GM21529 (cell line): ENCODE measurements around the gene ABHD12.
"Not testable (repeated sequence)": the region's sequence is repeated elsewhere in the genome, so short reads cannot be mapped to it uniquely, and the experiment has no call there.

Experiments
- ATAC-seq: cut with Tn5 transposase; IDR thresholded peaks from one replicate; pipeline ENCODE4 v1.9.1; 2021; ENCODE audit not compliant: unreplicated experiment

Gene ABHD12

DNA sequence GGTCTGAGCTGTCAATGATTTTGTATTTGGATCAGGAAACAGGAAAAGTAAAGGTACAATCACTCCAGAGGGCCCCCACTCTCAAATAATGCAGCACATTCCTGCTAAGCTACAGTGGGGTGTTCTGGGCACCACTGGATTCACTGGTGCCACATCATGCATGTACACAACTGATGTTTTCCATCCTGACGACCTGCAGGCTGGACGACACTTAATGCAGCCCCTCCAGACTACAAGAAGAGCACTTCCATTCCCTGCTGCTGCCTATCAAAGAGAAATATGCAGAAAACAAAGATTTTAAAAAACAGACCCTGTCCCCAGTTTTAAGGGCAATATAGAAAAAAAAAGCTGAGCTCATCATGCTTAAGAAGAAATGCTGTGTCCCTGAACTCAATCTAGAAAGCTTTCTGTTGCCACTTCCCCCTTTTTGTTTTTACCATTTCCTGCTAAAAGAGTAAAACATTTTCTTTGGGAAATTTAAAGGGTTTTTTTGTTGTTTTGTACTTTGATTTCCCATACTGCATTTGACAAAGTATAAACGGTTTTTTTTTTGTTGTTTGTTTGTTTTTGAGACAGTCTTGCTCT lies 35.5 kb downstream of the ABHD12 start:
- no peak for ATAC-seq

DNA sequence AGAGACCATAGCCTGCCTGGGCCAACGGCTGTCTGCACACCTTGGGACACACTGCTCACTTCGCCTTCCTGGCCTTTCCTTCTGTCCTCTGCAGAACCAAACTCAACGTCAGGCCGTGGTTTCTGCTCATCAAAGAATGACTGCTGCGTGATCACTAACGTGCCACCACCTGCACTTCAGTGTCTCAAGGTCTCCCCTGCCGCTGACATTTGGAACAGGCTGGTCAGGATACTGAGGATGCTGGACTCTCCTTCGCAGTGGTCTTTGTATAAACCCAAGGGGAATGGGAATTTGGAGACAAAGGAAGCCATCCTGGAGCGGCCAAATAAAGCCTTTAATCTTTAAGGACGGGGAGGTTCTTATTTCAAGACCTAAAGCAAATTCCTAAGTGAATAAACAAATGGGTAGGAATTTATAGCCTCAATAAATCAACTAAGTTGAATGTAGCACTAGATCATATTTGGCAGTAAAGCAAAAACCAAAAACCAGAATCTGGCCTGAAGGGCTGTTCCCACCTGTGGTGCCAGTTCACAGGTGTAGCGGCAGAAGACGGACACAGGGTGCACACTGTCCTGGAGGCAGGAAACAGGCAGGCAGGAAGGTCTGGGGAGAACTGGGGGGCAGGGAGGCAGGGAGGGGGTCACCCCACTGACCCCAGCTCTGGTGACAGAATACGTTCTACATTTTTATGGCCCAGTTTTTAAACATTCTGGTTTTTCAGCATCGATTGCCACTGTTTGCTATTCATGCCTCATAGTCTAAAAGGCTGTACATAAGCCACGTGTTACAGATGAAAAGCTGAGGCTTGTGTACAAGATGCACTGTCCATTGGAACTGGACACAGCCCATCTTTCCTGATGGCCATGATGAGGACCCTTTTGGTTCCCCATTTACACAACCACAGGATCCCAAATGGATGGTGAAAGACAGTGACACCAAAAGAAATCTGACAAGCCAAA lies 36.6 kb downstream of the ABHD12 start:
- no peak for ATAC-seq

- no peak for ATAC-seq
These were observed 37.3 kb downstream of the ABHD12 start for GRCh38 chr20:25353353-25353746.

GRCh38 chr20:25352746-25353145 lies 37.9 kb downstream of the ABHD12 start:
- ATAC-seq, result no peak

DNA sequence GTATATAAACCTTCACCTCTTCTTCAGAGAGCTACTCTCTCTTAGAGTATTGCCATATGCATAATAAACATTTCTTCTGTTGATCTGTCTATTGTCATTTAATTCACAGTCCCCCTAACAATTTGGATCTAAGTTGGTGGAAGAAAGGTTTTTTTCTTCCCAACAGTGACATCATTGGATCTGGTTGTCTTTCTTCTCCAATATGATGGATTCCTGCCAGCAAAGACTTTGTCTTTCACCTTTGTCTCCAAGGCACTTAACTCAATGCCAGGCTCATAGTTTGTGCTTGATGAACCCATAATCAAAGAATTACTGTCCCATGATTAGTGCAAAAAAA lies 39.6 kb downstream of the ABHD12 start:
- no peak for ATAC-seq

- no peak for ATAC-seq
These were observed 44.3 kb downstream of the ABHD12 start for GRCh38 chr20:25346349-25346748.

GRCh38 chr20:25345721-25346120 lies 44.9 kb downstream of the ABHD12 start:
- ATAC-seq, result no peak

DNA sequence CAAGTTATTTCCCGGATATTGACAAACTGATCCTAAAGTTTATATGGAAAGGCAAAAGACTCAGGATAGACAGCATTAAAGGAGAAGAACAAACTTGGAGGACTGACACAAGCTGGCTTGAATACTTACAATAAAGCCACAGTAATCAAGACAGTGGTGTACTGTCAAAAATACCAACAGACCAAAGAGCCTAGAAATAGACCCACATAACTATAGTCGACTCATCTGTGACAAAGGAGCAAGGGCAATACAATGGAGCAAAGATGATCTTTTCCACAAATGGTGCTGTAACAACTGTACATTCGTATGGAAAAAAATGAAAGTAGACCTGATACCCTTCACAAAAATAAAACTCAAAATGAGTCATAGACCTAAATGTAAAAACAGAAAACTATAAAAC lies 46.0 kb downstream of the ABHD12 start:
- ATAC-seq, result no peak

GRCh38 chr20:25341716-25342680 lies 48.6 kb downstream of the ABHD12 start:
- no peak for ATAC-seq

GRCh38 chr20:25340380-25340779 lies 50.3 kb downstream of the ABHD12 start:
- no peak for ATAC-seq

GRCh38 chr20:25339608-25340007 lies 51.0 kb downstream of the ABHD12 start:
- no peak for ATAC-seq

DNA sequence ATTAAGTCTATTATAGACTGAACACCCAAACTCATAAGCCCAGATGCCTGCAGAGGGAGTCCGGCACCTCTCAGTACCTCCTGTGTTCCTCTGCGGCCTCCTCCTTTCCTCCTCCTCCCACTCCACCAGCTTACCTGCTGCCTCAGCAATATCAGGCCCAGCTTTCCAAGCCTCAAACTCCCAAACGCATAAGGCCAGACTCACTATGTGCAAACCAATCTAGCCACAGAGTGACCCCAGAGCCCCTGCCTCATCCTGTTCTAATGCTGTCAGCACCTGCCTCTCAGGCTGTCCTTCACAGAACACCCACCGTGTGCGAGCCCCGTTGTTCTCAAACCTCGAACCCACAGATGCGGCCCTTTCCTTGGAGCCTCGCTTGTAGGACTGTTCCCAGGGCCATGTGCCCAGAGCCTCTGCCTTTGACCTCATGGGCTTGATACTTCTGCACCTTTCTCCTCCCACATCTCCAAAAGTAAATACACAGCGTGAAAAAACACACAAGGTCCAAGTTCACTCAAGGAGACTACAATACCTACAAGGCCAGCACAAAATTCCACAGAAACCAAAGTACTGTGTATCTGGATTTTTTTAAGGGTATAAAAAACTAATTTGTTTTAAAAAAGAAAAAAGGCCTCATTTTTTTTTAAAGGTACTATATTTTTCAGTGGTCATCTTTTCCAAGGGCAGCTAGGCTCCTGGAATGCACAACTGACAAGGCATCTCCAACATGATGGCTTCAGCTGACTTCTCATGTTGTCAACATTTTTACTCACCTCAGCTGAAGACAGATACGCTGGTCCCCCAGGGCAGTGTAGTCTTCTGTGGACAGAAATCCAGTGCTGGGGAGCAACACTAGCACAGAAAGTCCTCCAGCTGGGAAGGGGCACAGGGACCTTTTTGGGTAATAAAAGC lies 52.3 kb downstream of the ABHD12 start:
- no peak for ATAC-seq

DNA sequence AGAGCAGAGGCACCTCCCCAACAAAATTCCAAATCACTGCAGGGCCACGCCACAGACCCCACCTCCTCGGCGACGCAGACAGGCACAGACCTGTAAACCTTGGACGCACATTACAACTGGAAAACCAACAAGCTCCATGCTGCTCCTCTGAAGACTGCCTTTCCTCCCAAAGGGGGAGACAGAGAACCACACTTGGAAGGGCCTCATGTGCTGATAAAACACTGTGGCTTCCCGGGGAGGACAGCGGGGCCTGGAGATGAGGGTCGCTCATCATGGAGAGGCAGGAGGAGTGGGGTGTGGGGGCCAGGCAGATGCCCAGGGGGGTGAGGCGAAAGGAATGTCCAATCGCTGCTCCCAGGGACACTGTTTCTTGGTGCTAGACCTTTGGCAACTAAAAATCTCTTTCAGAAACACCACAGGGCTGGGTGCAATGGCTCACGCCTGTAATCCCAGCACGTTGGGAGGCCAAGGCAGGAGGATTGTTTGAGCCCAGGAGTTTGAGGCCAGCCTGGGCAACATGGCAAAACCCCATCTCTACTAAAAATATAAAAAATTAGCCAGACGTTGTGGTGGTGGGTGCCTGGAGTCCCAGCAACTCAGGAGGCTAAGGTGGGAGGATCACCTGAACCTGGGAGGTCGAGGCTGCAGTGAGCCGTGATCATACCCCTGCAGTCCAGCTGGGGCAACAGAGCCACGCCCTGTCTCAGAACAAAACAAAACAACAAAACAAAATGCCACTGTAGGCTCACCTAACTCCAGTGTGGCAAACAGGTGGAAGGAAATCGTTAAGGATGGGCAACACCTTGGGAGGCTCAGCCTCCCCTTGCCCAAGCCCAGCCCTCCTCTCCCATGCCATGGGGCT lies 53.8 kb downstream of the ABHD12 start:
- ATAC-seq, result no peak

DNA sequence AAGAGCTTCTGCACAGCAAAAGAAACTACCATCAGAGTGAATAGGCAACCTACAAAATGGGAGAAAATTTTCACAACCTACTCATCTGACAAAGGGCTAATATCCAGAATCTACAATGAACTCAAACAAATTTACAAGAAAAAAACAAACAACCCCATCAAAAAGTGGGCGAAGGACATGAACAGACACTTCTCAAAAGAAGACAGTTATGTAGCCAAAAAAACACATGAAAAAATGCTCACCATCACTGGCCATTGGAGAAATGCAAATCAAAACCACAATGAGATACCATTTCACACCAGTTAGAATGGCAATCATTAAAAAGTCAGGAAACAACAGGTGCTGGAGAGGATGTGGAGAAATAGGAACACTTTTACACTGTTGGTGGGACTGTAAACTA lies 55.7 kb downstream of the ABHD12 start:
- ATAC-seq, result not testable (repeated sequence)

DNA sequence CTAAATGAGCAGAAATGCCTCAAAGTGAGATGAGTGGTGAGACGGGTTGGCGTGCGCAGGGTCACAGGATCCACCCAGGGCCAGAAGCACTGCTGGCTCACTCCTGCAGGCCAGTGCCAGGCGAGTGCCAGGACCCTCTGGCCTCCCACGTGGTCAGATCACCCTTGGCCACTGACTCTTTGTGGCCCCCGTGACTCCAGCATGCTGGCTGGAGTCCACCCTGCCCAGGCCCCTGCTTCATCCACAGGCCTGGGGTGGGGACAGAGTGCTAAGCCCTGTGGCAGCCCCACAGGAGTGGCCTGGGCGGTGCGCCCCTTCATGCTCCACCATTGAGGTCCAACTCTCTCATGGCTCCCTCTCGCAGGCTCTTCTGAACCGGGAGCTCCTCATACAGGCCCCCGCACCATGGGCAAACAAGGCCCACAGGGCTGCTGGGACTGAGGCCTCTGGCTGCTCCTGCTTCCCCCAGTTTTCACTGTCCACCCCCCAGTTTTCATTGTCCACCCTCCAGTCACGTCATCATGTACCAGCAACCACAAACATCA lies 61.6 kb downstream of the ABHD12 start:
- no peak for ATAC-seq

DNA sequence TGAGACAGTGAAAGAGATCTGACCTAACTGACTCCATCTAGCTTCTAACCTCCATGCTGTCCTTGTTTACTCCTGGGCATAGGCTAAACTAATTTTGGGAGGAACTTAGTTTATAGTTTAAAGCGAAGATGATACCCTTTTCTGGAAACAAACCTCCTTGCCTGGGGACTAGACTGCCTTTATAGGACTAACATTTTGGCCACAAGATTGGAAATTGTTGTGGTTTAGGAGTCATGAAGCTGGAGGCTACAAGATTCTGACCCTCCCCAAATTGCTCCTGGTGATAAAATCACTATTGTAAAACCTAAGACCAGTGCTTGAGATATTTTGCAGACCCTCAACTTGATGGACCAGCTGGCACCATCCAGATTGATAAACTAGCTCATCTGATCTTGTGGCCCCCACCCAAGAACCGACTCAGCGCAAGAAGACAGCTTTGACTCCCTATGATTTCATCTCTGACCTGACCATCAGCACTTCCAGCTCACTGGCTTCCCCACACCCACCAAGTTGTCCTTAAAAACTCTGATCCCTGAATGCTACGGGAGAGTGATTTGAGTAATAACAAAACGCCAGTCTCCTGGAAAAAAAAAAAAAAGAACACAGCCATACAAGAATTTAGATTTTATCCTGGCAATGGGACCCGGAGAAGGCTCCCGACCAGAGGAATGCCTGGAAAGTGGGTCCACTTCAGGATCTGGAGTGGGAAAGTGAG lies 63.0 kb downstream of the ABHD12 start:
- ATAC-seq, result no peak

- no peak for ATAC-seq
These were observed 64.6 kb downstream of the ABHD12 start for GRCh38 chr20:25325997-25326396.

- no peak for ATAC-seq
These were observed 65.6 kb downstream of the ABHD12 start for GRCh38 chr20:25325073-25325472.

DNA sequence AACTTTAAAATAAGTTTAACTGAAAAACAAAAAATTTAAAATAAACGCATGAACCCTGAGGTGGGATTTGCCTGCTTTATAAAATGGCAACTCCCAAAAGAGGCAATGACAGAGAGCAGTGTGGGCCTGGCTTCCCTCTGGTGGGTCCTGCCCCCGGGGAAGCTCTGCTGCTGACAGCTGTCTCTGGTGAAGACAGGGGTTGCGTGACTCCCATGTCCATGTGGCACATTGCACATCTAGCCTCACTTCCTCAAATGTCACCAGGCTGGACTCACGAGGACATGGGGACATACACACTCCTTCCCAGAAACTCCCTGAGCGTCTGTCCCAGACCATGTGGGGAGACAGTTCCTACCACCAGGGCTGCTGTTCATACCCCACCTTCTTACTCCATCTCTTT lies 66.2 kb downstream of the ABHD12 start:
- ATAC-seq, result no peak
